ENCODE measurements around the gene TAAR5. TPM values are rescaled to one million over a fixed set of nuclear protein-coding genes. Genes with fewer than 3 reads are reported as not detected.
"Not testable (repeated sequence)": the region's sequence is repeated elsewhere in the genome, so short reads cannot be mapped to it uniquely, and the experiment has no call there.

Gene TAAR5
- total RNA-seq, 4 donors from 2014 or later = not detected

GRCh38 chr6:132604635-132605152 is 15.2 kb upstream of the TAAR5 start:
- Histone ChIP-seq H3K27ac (no peak overlapping the region), H3K27me3 (no peaks in the 10 kb centered on the region), H3K4me1 (no peaks in the 10 kb centered on the region), H3K4me3 (no peak overlapping the region), H3K9me3 (no peaks in the 10 kb centered on the region), H3K36me3 (no peaks in the 10 kb centered on the region)
- TF ChIP-seq EP300 (IDR thresholded peaks at IDR 0.05) (no peak), POLR2A (IDR thresholded peaks at IDR 0.05) (no peak), CTCF (IDR thresholded peaks at IDR 0.05) (no peak), POLR2AphosphoS5 (IDR thresholded peaks at IDR 0.05) (no peak)
- DNase-seq (ENCODE audit: low spot score in 2 of 2) = no peak
- 55% methylated on average over 8 of the region's 8 CpGs for WGBS

GRCh38 chr6:132600900-132601299 is 11.4 kb upstream of the TAAR5 start:
- H3K9me3 ChIP-seq; H3K27ac ChIP-seq; H3K4me3 ChIP-seq; H3K4me1 ChIP-seq; DNase-seq (ENCODE audit: low spot score in 2 of 2); H3K36me3 ChIP-seq; H3K27me3 ChIP-seq: not testable (repeated sequence)

- DNase-seq (ENCODE audit: low spot score in 2 of 2) = no peak
- WGBS = 33% methylated on average over 3 of the region's 3 CpGs
- TF ChIP-seq EP300 (IDR thresholded peaks at IDR 0.05) (no peak), CTCF (IDR thresholded peaks at IDR 0.05) (no peak), POLR2AphosphoS5 (IDR thresholded peaks at IDR 0.05) (no peak), POLR2A (IDR thresholded peaks at IDR 0.05) (no peak)
Observed at GRCh38 chr6:132598473-132598872, 8.9 kb upstream of the TAAR5 start.

GRCh38 chr6:132596201-132596600 is 6.7 kb upstream of the TAAR5 start:
- WGBS = 88% methylated on average over 6 of the region's 6 CpGs
- DNase-seq (ENCODE audit: low spot score in 2 of 2) = no peak
- Histone ChIP-seq H3K9me3 (no peaks in the 10 kb centered on the region), H3K4me3 (no peak overlapping the region), H3K4me1 (no peaks in the 10 kb centered on the region), H3K27me3 (peaks cover 3% of the 10 kb centered on the region), H3K27ac (no peak overlapping the region), H3K36me3 (no peaks in the 10 kb centered on the region)
- no peak for TF ChIP-seq POLR2AphosphoS5 (IDR thresholded peaks at IDR 0.05)
- no peak for TF ChIP-seq CTCF (IDR thresholded peaks at IDR 0.05)
- no peak for TF ChIP-seq POLR2A (IDR thresholded peaks at IDR 0.05)
- no peak for TF ChIP-seq EP300 (IDR thresholded peaks at IDR 0.05)

More at GRCh38 chr6:132598473-132598872, 8.9 kb upstream of the TAAR5 start:
- Histone ChIP-seq H3K4me1 (no peaks in the 10 kb centered on the region), H3K9me3 (no peaks in the 10 kb centered on the region), H3K27me3 (peaks cover 3% of the 10 kb centered on the region), H3K4me3 (no peak overlapping the region), H3K36me3 (no peaks in the 10 kb centered on the region), H3K27ac (no peak overlapping the region)

- no peak overlapping the region for H3K4me3 ChIP-seq
- H3K27ac ChIP-seq = no peak overlapping the region
- no peaks in the 10 kb centered on the region for H3K9me3 ChIP-seq
- H3K4me1 ChIP-seq = no peaks in the 10 kb centered on the region
- 66% methylated on average over 2 of the region's 2 CpGs for WGBS
- TF ChIP-seq CTCF (IDR thresholded peaks at IDR 0.05) = no peak
- TF ChIP-seq POLR2A (IDR thresholded peaks at IDR 0.05) = no peak
- TF ChIP-seq POLR2AphosphoS5 (IDR thresholded peaks at IDR 0.05) = no peak
- TF ChIP-seq EP300 (IDR thresholded peaks at IDR 0.05) = no peak
- H3K36me3 ChIP-seq = no peaks in the 10 kb centered on the region
- DNase-seq (ENCODE audit: low spot score in 2 of 2) = no peak
- peaks cover 3% of the 10 kb centered on the region for H3K27me3 ChIP-seq
Observed at GRCh38 chr6:132592855-132593254, 3.3 kb upstream of the TAAR5 start.

- TF ChIP-seq POLR2AphosphoS5 (IDR thresholded peaks at IDR 0.05) = no peak
- Histone ChIP-seq H3K27ac (no peak overlapping the region), H3K4me1 (no peaks in the 10 kb centered on the region), H3K27me3 (peaks cover 3% of the 10 kb centered on the region), H3K36me3 (no peaks in the 10 kb centered on the region), H3K4me3 (no peak overlapping the region), H3K9me3 (no peaks in the 10 kb centered on the region)
- 73% methylated on average over 1 of the region's 1 CpG for WGBS
- no peak for DNase-seq (ENCODE audit: low spot score in 2 of 2)
Observed at GRCh38 chr6:132590362-132590761, 821 bp upstream of the TAAR5 start.

Measured in suprapubic skin (tissue), 4 donors.